ENCODE data around the gene SFXN5.
"Not testable (repeated sequence)": the region's sequence is repeated elsewhere in the genome, so short reads cannot be mapped to it uniquely, and the experiment has no call there.

The SFXN5 gene

GRCh38 chr2:73071360-73072128 is at the start of gene SFXN5:
Gene SFXN5, minus strand, starts transcription at chr2:73071712. Its CDS starts 7 bp downstream, at chr2:73071705.
- peak; percentile 99 for DNase-seq (ENCODE audit: low read depth, low spot score)

DNA sequence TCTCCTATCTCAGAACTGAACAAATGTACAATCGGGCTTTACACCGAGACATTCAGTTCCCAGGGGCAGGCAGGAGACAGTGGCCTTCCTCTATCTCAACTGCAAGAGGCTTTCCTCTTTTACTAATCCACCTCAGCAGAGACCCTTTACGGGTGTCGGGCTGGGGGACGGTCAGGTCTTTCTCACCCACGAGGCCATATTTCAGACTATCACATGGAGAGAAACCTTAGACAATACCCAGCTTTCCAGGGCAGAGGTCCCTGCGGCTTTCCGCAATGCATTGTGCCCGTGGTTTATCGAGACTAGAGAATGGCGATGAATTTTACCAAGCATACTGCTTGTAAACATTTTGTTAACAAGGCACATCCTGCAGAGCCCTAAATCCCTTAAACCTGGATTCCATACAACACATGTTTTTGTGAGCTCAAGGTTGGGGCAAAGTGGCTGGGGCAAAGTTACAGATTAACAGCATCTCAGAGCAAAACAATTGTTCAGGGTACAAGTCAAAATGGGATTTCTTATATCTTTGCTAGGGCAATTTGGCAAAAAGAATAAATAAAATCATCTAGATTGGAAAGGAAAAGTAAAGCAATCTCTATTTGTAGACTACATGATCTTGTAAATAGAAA is 48.2 kb upstream of the SFXN5 start:
- not testable (repeated sequence) for DNase-seq (ENCODE audit: low read depth, low spot score)

DNA sequence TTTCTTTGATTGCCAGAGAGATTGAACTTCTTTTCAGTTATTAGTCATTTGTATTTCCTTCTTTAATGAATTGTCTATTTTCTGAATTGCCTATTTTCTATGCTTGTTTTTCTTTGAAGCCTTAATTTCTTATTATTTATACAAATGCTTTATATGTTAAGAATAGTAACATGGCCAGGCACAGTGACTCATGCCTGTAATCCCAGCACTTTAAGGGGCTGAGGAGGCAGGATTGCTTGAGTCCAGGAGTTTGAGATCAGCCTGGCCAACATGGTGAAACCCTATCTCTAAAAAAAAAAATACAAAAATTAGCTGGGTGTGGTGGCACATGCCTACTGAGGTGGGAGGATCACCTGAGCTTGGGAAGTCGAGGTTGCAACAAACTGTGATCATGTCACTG is 45.9 kb upstream of the SFXN5 start:
- DNase-seq (ENCODE audit: low read depth, low spot score) = no peak

GRCh38 chr2:73116182-73116960 is 44.9 kb upstream of the SFXN5 start:
- no peak for DNase-seq (ENCODE audit: low read depth, low spot score)

- DNase-seq (ENCODE audit: low read depth, low spot score) = no peak
Measured at GRCh38 chr2:73114273-73114867, 42.9 kb upstream of the SFXN5 start.

- peak; percentile 68 for DNase-seq (ENCODE audit: low read depth, low spot score)
Measured at GRCh38 chr2:73112913-73113854, 41.7 kb upstream of the SFXN5 start, which contains the start of gene RAB11FIP5. Gene RAB11FIP5, minus strand, starts transcription at chr2:73112948. Its CDS starts 171 bp downstream, at chr2:73112777.

GRCh38 chr2:73112026-73112912 is 40.8 kb upstream of the SFXN5 start:
- peak; percentile 57 for DNase-seq (ENCODE audit: low read depth, low spot score)

DNA sequence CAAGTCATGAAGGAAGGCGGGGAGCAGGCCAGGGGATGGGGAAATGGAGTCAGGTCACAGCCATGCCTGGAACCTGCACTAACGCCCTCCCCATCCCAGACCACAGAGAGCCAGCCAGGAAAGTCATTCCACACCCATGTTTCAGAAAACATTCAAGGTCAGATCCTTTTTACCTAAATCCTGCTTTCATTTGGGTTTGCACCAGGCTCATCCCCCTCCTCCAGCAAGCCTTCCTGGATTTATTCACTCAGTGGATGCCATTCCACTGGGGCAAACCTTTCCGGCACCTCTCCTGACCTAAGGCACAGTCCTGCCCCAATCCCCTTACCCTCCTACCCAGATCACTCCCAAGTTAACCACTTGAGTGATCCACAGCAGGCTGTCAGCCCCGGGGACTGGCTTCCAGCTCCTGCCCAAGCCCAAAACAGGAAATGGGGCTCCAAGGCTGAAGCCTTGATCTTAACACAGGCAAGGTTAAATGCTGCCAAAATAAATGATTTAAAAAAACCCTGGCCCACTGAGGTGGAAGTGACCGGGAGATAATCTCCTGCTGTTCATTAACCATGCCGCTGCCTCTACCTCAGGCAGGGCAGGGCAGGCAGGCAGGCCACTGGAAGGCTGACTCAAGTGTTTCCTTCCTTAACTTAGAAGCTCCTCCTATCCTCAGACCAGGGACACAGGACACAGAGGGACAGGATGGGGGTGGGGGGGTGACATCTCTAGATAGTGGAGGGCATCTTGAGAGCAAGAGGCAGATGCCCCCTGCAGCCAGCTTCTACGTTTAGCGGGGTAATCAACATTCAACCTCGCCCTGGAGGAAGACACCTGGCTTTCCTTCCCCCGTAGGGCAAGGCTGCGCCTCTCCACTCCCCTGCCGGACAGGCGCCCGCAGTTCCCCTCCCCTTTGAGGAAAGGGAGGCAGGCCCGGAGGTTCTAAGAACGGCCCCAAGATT is 39.8 kb upstream of the SFXN5 start:
- peak; percentile 69 for DNase-seq (ENCODE audit: low read depth, low spot score)

GRCh38 chr2:73110168-73111072 is 38.9 kb upstream of the SFXN5 start:
- DNase-seq (ENCODE audit: low read depth, low spot score) = no peak

DNA sequence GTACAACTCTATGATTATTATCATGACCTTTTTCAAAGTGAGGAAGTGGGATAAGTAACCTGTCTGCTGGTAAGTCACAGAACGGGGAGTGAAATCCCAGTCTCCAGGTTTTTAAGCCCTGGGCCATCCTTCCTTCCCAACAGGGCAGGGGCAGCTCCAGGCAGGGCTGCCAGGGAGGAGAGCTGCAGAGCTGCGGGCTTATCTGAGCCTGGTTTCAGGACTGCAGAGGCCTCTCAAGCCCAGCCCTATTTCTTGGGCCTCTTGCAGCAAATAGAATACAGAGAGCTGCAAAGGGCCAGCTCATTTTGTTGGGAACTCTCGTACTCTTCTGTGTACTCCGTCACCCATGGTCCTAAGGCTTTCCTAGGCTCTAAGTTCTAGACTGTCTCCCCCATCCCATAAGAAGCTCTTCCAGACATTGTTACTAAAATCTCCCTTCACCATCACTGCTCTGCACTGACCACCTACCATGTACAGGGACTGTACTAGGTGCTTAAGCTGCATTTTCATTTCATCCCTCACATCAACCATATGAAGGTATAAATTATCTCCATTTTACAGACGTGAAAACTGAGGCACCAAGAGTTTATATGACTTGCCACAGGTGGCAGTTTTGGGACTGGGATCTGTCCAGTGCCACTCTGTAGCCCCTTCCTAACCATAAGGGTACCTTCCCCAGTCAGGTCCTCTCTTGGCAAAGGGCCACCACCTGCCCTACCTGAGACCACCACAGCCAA is 38.1 kb upstream of the SFXN5 start:
- no peak for DNase-seq (ENCODE audit: low read depth, low spot score)

DNA sequence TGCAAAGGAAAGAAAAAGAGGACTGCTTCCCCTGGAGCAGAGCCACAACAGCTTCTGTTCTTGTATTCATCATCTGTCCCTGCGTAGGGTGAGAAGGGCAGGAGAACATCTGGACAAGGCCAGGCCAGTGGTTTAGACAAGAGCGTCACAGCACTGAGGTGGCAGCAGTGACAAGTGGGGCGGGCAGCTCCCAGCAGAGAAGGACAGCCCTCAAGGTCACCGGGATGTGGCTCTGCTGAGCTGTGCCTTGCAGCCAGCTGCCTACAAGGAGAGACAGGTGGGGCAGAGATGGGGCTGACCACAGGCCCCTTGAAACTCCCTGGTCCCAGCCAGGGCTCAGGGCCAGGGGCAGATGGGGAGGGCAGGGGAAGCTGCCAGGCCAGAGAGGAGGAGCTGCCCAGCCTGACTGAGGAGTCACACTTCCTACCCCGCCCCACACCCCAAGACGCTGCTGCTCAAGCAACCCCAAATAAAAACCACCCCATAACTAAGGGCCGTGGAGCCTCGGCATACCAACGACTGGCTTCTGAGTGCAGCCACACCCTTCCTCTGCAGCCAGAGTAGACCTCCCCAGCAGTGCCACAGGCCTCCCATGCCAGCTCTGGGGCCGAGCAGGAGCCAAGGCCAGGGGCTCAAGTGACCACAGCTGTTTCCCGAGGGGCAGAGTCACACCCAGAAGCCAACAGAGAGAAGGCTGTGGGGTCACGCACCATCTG is 35.9 kb upstream of the SFXN5 start:
- DNase-seq (ENCODE audit: low read depth, low spot score) = no peak

- DNase-seq (ENCODE audit: low read depth, low spot score) = no peak
Measured at GRCh38 chr2:73106791-73107190, 35.3 kb upstream of the SFXN5 start.

DNA sequence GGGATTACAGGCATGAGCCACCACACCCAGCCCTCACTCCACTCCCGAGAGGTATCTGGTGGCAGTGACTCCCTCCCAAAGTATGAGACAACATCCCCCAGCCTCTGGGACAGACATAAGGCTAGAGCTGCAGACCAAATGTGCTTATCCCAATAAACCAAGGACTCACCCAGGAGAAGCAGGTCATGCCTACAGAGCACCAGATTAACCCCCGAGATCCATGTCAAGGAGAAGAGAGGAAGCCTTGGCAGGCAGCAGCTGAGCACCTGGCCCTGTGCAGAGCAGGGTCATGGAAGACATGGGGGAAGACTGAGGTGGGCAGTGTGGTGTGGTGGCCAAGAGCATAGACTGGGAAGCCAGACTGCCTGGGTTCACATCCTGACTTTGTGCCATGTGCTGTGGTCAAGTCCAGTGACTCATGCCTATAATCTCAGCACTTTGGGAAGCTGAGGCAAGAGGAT is 34.0 kb upstream of the SFXN5 start:
- no peak for DNase-seq (ENCODE audit: low read depth, low spot score)

DNA sequence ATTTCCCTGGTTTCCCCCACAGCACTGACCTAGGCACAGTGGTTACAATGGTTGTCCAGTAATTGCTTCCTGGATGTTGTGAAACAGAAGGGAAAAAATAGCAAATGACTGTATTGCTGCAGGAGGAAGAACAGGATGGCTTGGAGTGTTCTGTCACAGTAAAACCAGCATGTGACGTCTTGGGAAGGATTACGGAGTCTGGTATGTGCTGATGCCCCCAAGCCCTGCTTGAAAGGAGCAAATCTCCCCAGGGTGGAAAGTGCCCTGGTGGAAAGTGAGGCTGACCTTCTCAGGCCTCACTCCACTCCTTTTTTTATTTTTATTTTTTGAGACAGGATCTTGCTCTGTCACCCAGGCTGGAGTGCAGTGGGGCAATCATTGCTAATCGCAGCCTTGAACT is 33.4 kb upstream of the SFXN5 start:
- DNase-seq (ENCODE audit: low read depth, low spot score) = no peak

GRCh38 chr2:73103018-73103542 is 31.6 kb upstream of the SFXN5 start:
- no peak for DNase-seq (ENCODE audit: low read depth, low spot score)

All from ELF-1 (cell line).